Neuron (in vitro differentiated cells): ENCODE data around the gene RAB1A.

Source experiments
- H2AFZ ChIP-seq: one replicate; pipeline ENCODE4 v1.6.1; 2013; ENCODE audit warnings: low read depth, mild to moderate bottlenecking, inconsistent platforms, low read length, moderate library complexity
- H3K27me3 ChIP-seq: one replicate; pipeline ENCODE4 v1.6.1; 2013; ENCODE audit warnings: low read length; ENCODE audit not compliant: insufficient read depth
- H3K36me3 ChIP-seq: one replicate; pipeline ENCODE4 v1.6.1; 2013; ENCODE audit warnings: low read length; ENCODE audit not compliant: insufficient read depth
- H3K4me1 ChIP-seq: one replicate; pipeline ENCODE4 v1.6.1; 2013; ENCODE audit warnings: low read length; ENCODE audit not compliant: insufficient read depth
- H3K4me3 ChIP-seq: 2 replicates; pipeline ENCODE4 v1.5.1; 2013; ENCODE audit warnings: mild to moderate bottlenecking, low read length, moderate library complexity
- H3K9me3 ChIP-seq: one replicate; pipeline ENCODE4 v1.6.1; 2013; ENCODE audit warnings: low read length

Gene RAB1A

DNA sequence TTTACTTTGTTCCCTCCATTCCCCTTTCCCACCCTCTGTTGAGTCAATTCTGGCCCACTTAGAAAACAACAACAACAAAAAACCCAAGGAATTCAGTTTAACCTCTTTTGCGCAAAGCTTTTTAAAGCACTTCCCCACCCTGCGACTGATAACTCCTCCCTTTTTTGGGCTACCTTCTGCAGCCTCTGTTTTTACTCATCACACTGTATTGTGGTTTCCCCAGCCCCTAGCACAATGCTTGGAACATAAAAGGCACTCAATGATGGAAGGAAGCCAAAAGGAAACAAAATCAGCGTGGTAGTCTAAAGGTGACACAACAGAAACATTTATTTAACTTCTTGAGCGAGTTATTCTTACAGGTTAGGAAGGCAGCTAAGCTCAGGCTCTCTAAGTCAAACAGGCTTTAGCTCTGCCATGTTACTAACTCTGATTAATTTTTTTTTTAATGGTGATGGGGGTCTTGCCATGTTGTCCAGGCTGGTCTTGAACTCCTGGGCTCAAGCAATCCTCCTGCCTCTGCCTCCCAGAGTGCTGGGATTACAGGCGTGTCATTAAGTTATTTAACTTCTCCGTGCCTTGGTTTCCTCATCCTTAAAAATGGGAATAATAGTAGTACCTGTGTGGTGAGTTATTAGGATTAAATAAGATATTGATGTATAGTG, 72.4 kb downstream of the RAB1A start:
- no peaks in the 10 kb centered on the region for H3K27me3 ChIP-seq
- no peak overlapping the region for H2AFZ ChIP-seq
- H3K9me3 ChIP-seq = no peaks in the 10 kb centered on the region
- no peaks in the 10 kb centered on the region for H3K36me3 ChIP-seq
- peaks cover 11% of the 10 kb centered on the region for H3K4me1 ChIP-seq
- H3K4me3 ChIP-seq = peak overlapping the region; percentile 89

DNA sequence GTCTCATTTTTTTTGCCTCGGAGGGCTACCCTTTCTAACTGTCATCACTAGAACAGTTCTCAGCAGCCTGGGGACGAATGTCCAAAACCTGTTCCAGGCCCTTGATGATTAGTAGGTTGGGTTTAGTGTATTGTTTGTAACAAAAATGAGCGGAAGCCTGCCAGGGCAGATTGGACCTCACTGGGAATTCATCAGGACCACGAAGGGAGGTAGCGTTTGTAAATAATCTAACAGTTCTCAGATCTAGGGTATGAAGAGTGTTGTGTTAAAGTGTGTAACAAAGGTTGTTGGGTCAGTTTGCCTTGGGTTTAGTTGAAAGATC, 72.9 kb downstream of the RAB1A start:
- H3K36me3 ChIP-seq = no peaks in the 10 kb centered on the region
- H3K9me3 ChIP-seq = no peaks in the 10 kb centered on the region
- no peaks in the 10 kb centered on the region for H3K27me3 ChIP-seq
- peaks cover 11% of the 10 kb centered on the region for H3K4me1 ChIP-seq
- peak overlapping the region; percentile 89 for H3K4me3 ChIP-seq
- peak overlapping the region; percentile 78 for H2AFZ ChIP-seq

GRCh38 chr2:65056215-65057053, 73.5 kb downstream of the RAB1A start, which contains the start of gene CEP68:
Gene CEP68, plus strand, starts transcription at chr2:65056416. Its CDS starts 13,029 bp downstream, at chr2:65069445.
- peaks cover 11% of the 10 kb centered on the region for H3K4me1 ChIP-seq
- H3K9me3 ChIP-seq = peaks cover 2% of the 10 kb centered on the region
- peak within 1 kb of the TSS; percentile 88 for H2AFZ ChIP-seq
- peak within 1 kb of the TSS; percentile 89 for H3K4me3 ChIP-seq
- H3K36me3 ChIP-seq = no peaks in the 10 kb centered on the region
- no peaks in the 10 kb centered on the region for H3K27me3 ChIP-seq

DNA sequence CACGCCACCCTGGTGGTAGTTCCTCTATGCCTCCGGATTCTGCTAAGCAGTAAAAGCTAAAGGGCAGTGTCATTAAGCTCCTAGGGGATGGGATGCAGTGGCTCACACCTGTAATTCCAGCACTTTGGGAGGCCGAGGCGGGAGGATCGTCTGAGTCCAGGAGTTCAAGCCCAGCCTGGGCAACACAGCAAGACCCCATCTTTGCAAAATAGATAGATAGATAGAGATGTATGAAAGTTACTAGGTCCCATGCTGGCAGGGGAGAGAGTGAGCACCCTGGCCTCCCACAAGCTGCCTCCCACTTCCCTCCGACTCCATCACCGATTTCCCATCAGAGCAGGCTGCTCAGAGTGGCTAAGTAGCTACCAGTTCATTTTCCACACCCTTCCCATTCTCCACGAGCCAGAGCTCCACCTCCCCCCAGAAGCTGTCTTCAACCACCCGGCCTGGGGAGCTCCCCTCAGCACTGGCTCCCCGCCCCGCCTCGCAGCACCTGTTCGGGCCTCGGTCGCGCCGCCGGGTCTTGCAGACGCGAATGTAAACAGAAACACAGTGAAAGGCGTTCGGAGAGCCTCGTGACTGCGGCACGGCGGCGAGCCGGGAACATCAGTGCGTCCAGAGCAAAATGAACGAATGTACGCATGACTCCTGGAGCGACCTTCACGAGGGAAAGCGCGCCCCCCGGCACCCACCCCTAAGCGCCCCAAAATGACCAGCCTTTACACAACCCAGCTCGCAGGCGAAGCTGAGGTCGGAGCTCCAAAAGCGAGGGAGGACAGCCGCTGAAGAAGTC, 74.3 kb downstream of the RAB1A start:
- peaks cover 4% of the 10 kb centered on the region for H3K9me3 ChIP-seq
- H3K4me3 ChIP-seq = peak overlapping the region; percentile 89
- H3K36me3 ChIP-seq = no peaks in the 10 kb centered on the region
- no peaks in the 10 kb centered on the region for H3K27me3 ChIP-seq
- H2AFZ ChIP-seq = peak overlapping the region; percentile 88
- peaks cover 11% of the 10 kb centered on the region for H3K4me1 ChIP-seq

DNA sequence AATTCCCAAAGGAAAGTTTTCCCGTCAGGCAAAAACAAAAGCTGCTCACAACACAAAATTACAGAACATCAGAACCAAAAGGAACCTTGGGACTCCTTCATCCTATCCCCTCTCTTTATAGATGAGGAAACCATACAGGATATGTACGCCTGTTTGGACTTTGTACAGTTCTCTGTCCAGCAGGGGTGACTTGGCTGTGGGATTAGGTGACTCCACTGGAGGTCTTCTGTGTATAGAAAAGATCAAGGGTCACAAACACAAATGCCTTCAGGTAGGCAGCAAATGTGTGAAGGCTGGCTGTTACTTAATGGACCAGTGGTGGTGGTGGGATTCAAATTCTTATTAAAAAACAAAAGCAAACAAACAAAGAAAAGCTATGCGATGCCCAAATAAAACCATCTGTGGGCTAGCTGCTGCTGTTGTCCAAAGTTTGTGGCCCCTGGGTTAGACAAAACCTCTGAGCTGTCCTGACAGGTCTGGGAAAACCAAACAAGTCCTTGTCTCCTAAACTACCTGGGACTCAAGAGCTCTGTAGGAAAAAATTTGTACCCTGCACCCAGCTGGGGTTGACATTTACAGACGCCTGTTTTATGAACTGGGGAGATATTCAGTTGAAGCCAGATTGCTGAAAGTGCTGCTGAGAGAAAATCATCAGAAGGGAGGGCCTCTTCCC, 75.0 kb downstream of the RAB1A start:
- Histone ChIP-seq H3K9me3 (peaks cover 4% of the 10 kb centered on the region), H3K27me3 (no peaks in the 10 kb centered on the region), H3K36me3 (no peaks in the 10 kb centered on the region), H3K4me1 (peaks cover 11% of the 10 kb centered on the region), H2AFZ (no peak overlapping the region), H3K4me3 (peak overlapping the region; percentile 89)

- Histone ChIP-seq H3K36me3 (no peaks in the 10 kb centered on the region), H3K27me3 (no peaks in the 10 kb centered on the region), H3K9me3 (peaks cover 4% of the 10 kb centered on the region)
Observed at GRCh38 chr2:65053199-65053598, 76.7 kb downstream of the RAB1A start.

GRCh38 chr2:65050931-65051330, 79.0 kb downstream of the RAB1A start:
- no peaks in the 10 kb centered on the region for H3K36me3 ChIP-seq

More at GRCh38 chr2:65053199-65053598, 76.7 kb downstream of the RAB1A start:
- no peak overlapping the region for H3K4me3 ChIP-seq
- H3K4me1 ChIP-seq = peaks cover 11% of the 10 kb centered on the region
- H2AFZ ChIP-seq = no peak overlapping the region

GRCh38 chr2:65049010-65049639, 80.8 kb downstream of the RAB1A start:
- Histone ChIP-seq H2AFZ (no peak overlapping the region), H3K4me1 (peaks cover 8% of the 10 kb centered on the region), H3K4me3 (no peak overlapping the region), H3K36me3 (no peaks in the 10 kb centered on the region), H3K27me3 (no peaks in the 10 kb centered on the region), H3K9me3 (peaks cover 10% of the 10 kb centered on the region)

More at GRCh38 chr2:65050931-65051330, 79.0 kb downstream of the RAB1A start:
- peaks cover 1% of the 10 kb centered on the region for H3K4me1 ChIP-seq
- no peak overlapping the region for H3K4me3 ChIP-seq
- no peak overlapping the region for H2AFZ ChIP-seq
- peaks cover 8% of the 10 kb centered on the region for H3K9me3 ChIP-seq
- H3K27me3 ChIP-seq = no peaks in the 10 kb centered on the region

DNA sequence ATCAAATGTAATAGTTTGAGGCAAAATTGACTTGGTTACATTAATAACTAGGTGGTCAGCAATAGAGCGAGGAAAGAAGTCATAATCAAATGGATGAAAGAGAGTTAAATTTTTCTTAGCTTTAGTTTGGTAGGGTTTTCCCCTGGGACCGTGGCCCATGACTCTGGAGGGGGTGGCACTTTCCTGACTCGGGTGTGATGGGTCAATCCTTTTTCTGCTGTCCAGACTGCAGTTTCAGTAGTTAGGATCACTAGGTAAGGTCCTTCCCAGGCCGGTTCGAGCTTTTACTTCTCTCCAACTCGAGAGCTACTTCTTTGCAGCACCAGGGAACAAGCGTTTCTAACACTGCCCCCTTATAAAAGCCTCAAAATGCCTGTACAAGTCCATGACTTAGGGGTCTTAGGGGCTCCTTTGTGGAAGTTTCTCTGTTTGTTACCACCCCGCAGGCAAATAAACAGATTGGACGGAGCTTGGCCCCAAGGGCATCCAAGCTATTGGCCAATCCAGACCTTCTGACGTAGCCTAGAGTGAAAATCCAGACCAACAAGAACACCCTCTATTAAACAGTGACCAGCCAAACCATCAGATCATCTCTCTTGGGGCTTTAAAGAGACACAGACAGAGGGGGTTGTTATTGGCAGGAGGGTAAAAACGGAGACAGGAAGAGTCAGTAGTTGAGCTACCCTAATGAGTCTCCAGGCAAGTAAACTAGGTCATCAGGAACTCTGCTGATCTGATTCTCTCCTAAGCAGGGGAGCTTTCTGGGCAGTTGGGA, 83.1 kb downstream of the RAB1A start:
- Histone ChIP-seq H2AFZ (no peak overlapping the region), H3K27me3 (no peaks in the 10 kb centered on the region)

DNA sequence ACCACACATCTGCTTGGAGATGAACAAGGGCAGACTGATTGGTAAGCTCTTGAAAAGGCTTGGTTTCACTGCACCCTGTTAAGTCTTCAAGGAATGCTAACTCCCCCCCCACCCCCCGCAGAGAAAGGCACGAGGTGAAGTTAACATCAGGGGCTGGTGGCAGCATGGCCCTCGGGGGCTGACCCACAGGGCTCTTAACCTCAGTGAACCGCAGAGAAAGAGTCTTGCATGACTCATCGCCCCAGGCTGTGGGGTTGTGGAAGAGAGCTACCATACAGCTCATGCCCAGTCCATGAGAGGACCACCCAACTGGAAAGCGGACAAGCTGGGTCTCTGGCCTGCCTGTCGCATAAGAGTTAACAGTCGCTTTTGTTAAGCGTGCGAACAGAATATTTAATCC, 84.3 kb downstream of the RAB1A start:
- H3K4me1 ChIP-seq = peaks cover 8% of the 10 kb centered on the region
- H3K36me3 ChIP-seq = no peaks in the 10 kb centered on the region
- no peak overlapping the region for H2AFZ ChIP-seq
- no peak overlapping the region for H3K4me3 ChIP-seq
- peaks cover 6% of the 10 kb centered on the region for H3K9me3 ChIP-seq
- no peaks in the 10 kb centered on the region for H3K27me3 ChIP-seq

More for the DNA sequence above, 83.1 kb downstream of the RAB1A start:
- H3K36me3 ChIP-seq = no peaks in the 10 kb centered on the region
- H3K4me3 ChIP-seq = no peak overlapping the region
- H3K9me3 ChIP-seq = peaks cover 10% of the 10 kb centered on the region
- peaks cover 8% of the 10 kb centered on the region for H3K4me1 ChIP-seq

DNA sequence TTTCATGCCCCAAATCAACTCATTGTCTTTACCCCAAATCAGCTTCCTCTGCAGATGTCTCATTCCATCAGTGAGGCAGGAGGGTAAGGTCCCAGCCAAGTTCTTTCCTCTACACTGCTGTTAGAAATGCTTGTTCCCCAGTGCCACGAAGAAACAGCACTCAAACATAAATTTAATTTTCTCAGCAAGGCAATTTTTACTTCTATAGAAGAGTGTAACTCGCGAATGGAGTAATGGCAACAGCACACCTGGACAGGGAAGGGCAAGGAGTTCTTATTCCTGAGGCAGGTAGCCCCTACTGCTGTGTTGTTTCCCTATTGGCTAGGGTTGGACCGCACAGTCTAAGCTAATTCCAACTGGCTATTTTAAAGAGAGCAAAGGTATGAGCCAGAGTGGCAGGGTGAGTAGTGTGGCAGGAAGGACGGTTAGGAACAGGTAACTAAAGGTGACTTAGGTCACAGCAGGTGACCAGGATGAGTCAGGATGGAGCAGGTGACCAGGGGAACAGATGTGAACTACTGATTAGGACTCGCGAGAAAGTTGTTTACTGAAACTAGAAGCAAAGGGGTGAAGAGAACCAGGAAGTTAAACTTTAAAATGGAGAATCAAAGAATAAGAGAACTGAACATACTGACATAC, 85.7 kb downstream of the RAB1A start:
- no peaks in the 10 kb centered on the region for H3K27me3 ChIP-seq

More for the DNA sequence above, 85.7 kb downstream of the RAB1A start:
- peaks cover 6% of the 10 kb centered on the region for H3K9me3 ChIP-seq
- H3K4me3 ChIP-seq = no peak overlapping the region
- H3K36me3 ChIP-seq = no peaks in the 10 kb centered on the region
- no peak overlapping the region for H2AFZ ChIP-seq
- H3K4me1 ChIP-seq = peaks cover 8% of the 10 kb centered on the region
